HepG2 (cell line): ENCODE data around the gene ITK. TPM values are rescaled to one million over a fixed set of nuclear protein-coding genes. Genes with fewer than 3 reads are reported as not detected.

Experiments
- ATAC-seq: fragments of 200-7000 bp; cut with Tn5 transposase; 3 replicates; pipeline ENCODE4 v1.9.1; 2020; ENCODE audit warnings: mild to moderate bottlenecking, moderate library complexity
- BruUV-seq: library from RNA; stranded (reverse); fragments of 400-500 nt; replicated peaks from 2 replicates; lab custom pipeline; 2021; lab: Mats Ljungman, UMichigan
- CTCF ChIA-PET: fragments of 300-600 bp; formaldehyde crosslinking; extraction: SDS; loops from one replicate; lab custom pipeline; 2021; ENCODE audit warnings: low total read pairs, inconsistent platforms, low intra/inter-chr PET ratio; lab: Yijun Ruan, JAX
- POLR2A ChIA-PET: fragments of 350-600 bp; sonication (Branson Sonifier 250); formaldehyde crosslinking; loops from one replicate; lab custom pipeline; 2020; ENCODE audit warnings: antibody characterized with exemption, inconsistent platforms; lab: Yijun Ruan, JAX
- DNase-seq: peaks from one replicate; pipeline ENCODE4 v3.0.0-alpha.2; 2015; ENCODE audit warnings: low spot score
- FAIRE-seq: peaks from 3 replicates; lab custom pipeline; 2011; peaks lifted over from hg19 to GRCh38; lab: Jason Lieb, UNC
- H2AFZ ChIP-seq: one replicate; pipeline ENCODE4 v1.6.1; 2011; ENCODE audit warnings: low read length, inconsistent platforms
- H3K27ac ChIP-seq: fragments of 300-600 bp; 3 replicates; pipeline ENCODE4 v1.8.0; 2011; ENCODE audit warnings: mixed run types, mild to moderate bottlenecking, mixed read lengths, low read length, inconsistent platforms; ENCODE audit not compliant: insufficient read depth; ENCODE audit errors: extremely low read length
- H3K27me3 ChIP-seq, 2 experiments: fragments of 200-600 bp in 1 of 2; 2 replicates in 1 of 2; 3 replicates in 1 of 2; pipeline versions ENCODE4 v1.6.0 to v1.8.0; 2011; ENCODE audit warnings: low read length in 2 of 2, mild to moderate bottlenecking in 2 of 2, moderate library complexity in 2 of 2, inconsistent platforms in 1 of 2; ENCODE audit not compliant: insufficient read depth in 2 of 2, control insufficient read depth in 1 of 2
- H3K36me3 ChIP-seq, 2 experiments: fragments of 200-600 bp in 1 of 2; replicated peaks in 1 of 2; 2 replicates in 1 of 2; 3 replicates in 1 of 2; pipeline versions ENCODE4 v1.5.1 to v1.8.0; 2011; ENCODE audit warnings: low read length in 2 of 2, inconsistent platforms in 1 of 2; ENCODE audit not compliant: insufficient read depth in 2 of 2, control insufficient read depth in 1 of 2
- H3K4me1 ChIP-seq: 2 replicates; pipeline ENCODE4 v1.5.1; 2012; ENCODE audit warnings: low read length, inconsistent platforms; ENCODE audit not compliant: insufficient read depth
- H3K4me2 ChIP-seq: 2 replicates; pipeline ENCODE4 v1.6.0; 2011; ENCODE audit warnings: low read depth, low read length, inconsistent platforms
- H3K4me3 ChIP-seq, 3 experiments: fragments of 200-600 bp in 1 of 3; sonication (generic), shearing (Covaris generic) in 1 of 3; replicated peaks in 1 of 3; 2 replicates each; pipeline ENCODE4 v1.5.1; 2011 to 2016; ENCODE audit warnings: low read length in 3 of 3, inconsistent platforms in 2 of 3, low read depth in 2 of 3, mild to moderate bottlenecking in 2 of 3, control low read depth in 1 of 3, mixed read lengths in 1 of 3; ENCODE audit not compliant: insufficient read depth in 1 of 3
- H3K79me2 ChIP-seq: one replicate; pipeline ENCODE4 v1.6.1; 2011; ENCODE audit warnings: low read length, inconsistent platforms; ENCODE audit not compliant: insufficient read depth
- H3K9ac ChIP-seq: 2 replicates; pipeline ENCODE4 v1.6.0; 2011; ENCODE audit warnings: mild to moderate bottlenecking, low read depth, low read length, inconsistent platforms; ENCODE audit not compliant: insufficient read depth
- H3K9me3 ChIP-seq: 2 replicates; pipeline ENCODE4 v1.5.1; 2012; ENCODE audit warnings: mild to moderate bottlenecking, low read length
- H4K20me1 ChIP-seq: 2 replicates; pipeline ENCODE4 v1.6.0; 2011; ENCODE audit warnings: inconsistent platforms, mild to moderate bottlenecking, low read length, moderate library complexity; ENCODE audit not compliant: insufficient read depth
- AHDC1 ChIP-seq: sonication (generic); formaldehyde crosslinking; IDR thresholded peaks from 2 replicates; pipeline ENCODE4 v1.5.1; 2020; ENCODE audit warnings: mild to moderate bottlenecking, missing genetic modification reagents, borderline replicate concordance
- ARID5B ChIP-seq: IDR thresholded peaks from 2 replicates; pipeline ENCODE4 v1.4.0; 2020; ENCODE audit warnings: mild to moderate bottlenecking, missing genetic modification reagents
- CCAR2 ChIP-seq: fragments of 200-400 bp; formaldehyde crosslinking; optimal IDR thresholded peaks from 2 replicates; pipeline ENCODE3; 2018; ENCODE audit warnings: low read depth, mild to moderate bottlenecking, low read length, moderate library complexity
- ELF4 ChIP-seq: sonication (generic); formaldehyde crosslinking; IDR thresholded peaks from 2 replicates; pipeline ENCODE4 v1.5.0; 2020; ENCODE audit warnings: missing genetic modification reagents, mild to moderate bottlenecking, moderate library complexity, borderline replicate concordance
- POGZ ChIP-seq: sonication (generic); formaldehyde crosslinking; IDR thresholded peaks from 2 replicates; pipeline ENCODE4 v1.4.0; 2020; ENCODE audit warnings: mild to moderate bottlenecking, missing genetic modification reagents
- POLR2AphosphoS5 ChIP-seq: IDR thresholded peaks from 2 replicates; pipeline ENCODE4 v1.6.1; 2012; ENCODE audit warnings: low read depth, low read length
- PRMT3 ChIP-seq: sonication (generic); formaldehyde crosslinking; IDR thresholded peaks from 2 replicates; pipeline ENCODE4 v1.8.1; 2022; ENCODE audit warnings: low read depth, mild to moderate bottlenecking, moderate library complexity, missing genetic modification reagents, borderline replicate concordance
- SIN3B ChIP-seq: fragments of 150-350 bp; IDR thresholded peaks from 2 replicates; pipeline ENCODE4 v1.6.1; 2014; ENCODE audit warnings: low read length
- SRSF9 ChIP-seq: fragments of 200-400 bp; formaldehyde crosslinking; IDR thresholded peaks from 2 replicates; pipeline ENCODE4 v1.6.1; 2018; ENCODE audit warnings: borderline replicate concordance, mild to moderate bottlenecking, low read depth, low read length; ENCODE audit not compliant: insufficient read depth, poor library complexity, severe bottlenecking
- STAT5B ChIP-seq: sonication (generic); formaldehyde crosslinking; IDR thresholded peaks from 2 replicates; pipeline ENCODE4 v1.4.0; 2020; ENCODE audit warnings: missing genetic modification reagents
- UBTF ChIP-seq: sonication (generic); formaldehyde crosslinking; IDR thresholded peaks from 2 replicates; pipeline ENCODE4 v1.4.0; 2020; ENCODE audit warnings: mild to moderate bottlenecking, missing genetic modification reagents
- ZBTB7B ChIP-seq: sonication (generic); formaldehyde crosslinking; IDR thresholded peaks from 2 replicates; pipeline ENCODE4 v1.4.0; 2020; ENCODE audit warnings: missing genetic modification reagents
- WGBS: methylation state at CpG from one replicate; pipeline ENCODE4 v1.1.6; 2017; ENCODE audit warnings: low lambda C conversion rate; 5-methylcytosine and 5-hydroxymethylcytosine counted together
- in situ Hi-C: cut with HindIII; loops from 2 replicates; pipeline ENCODE4 v1.10.0; 2017; ENCODE audit warnings: low pct_unique_long_range_greater_than_20kb; ENCODE audit not compliant: extremely low pct_ligation_motif_present
- intact Hi-C: fragments of 100-400 bp; cut with micrococcal nuclease; formaldehyde crosslinking; loops from one replicate; pipeline ENCODE4 v1.10.0; 2022; ENCODE audit not compliant: unreplicated experiment
- polyA plus RNA-seq, 8 experiments: library from polyadenylated mRNA; depleted of rRNA in 3 of 8; stranded (reverse) in 7 of 8; unstranded in 1 of 8; fragments of >200 nt; fragmentation: Illumina TruSeq in 4 of 8; extraction: Trizol in 4 of 8; gene quantifications; 2 replicates each; pipeline versions ENCODE4 v1.2.1 to v1.2.3, GENCODE V29; 2011 to 2016; ENCODE audit warnings: low read depth in 4 of 8, missing spikeins in 1 of 8, mixed read lengths in 1 of 8; ENCODE audit not compliant: insufficient read depth in 1 of 8
- total RNA-seq, 5 experiments: library from RNA; depleted of rRNA; stranded (reverse); fragments of >200 nt; fragmentation: Illumina TruSeq; extraction: Trizol; gene quantifications; 2 replicates each; pipeline ENCODE4 v1.2.3, GENCODE V29; 2016; ENCODE audit warnings: low read depth in 1 of 5

Gene ITK
- total and polyA plus RNA-seq, 2 of the 13 experiments (the other 11 are each of a cell fraction or from before 2014, with no cell fraction given), result 0.01 TPM; not detected in 1

GRCh38 chr5:157222506-157223230, 42.0 kb downstream of the ITK start:
- DNase-seq, result no peak
- Histone ChIP-seq H3K27ac (no peak overlapping the region), H3K4me2 (no peak overlapping the region), H3K27me3 (no peaks in the 10 kb centered on the region), H3K79me2 (no peaks in the 10 kb centered on the region), H3K36me3 (no peaks in the 10 kb centered on the region), H3K4me1 (no peaks in the 10 kb centered on the region), H3K4me3 (no peak overlapping the region), H3K9ac (no peak overlapping the region), H4K20me1 (no peaks in the 10 kb centered on the region), H3K9me3 (no peaks in the 10 kb centered on the region), H2AFZ (no peak overlapping the region)
- no TSS peak for BruUV-seq
- WGBS, result 52% methylated on average over 10 of the region's 10 CpGs
- no peak for FAIRE-seq
- ChIA-PET POLR2A (no interaction called here), CTCF (no interaction called here)
- intact Hi-C loops (no loop called here), in situ Hi-C loops (no loop called here)
- no peak for ATAC-seq
- TF ChIP-seq ZBTB7B (CRISPR knock-in tag) (no peak), CCAR2 (no peak), UBTF (CRISPR knock-in tag) (no peak), STAT5B (CRISPR knock-in tag) (no peak), AHDC1 (CRISPR knock-in tag) (no peak), SRSF9 (no peak), POLR2AphosphoS5 (no peak), ELF4 (CRISPR knock-in tag) (no peak), PRMT3 (CRISPR knock-in tag) (no peak), POGZ (CRISPR knock-in tag) (no peak), SIN3B (no peak), ARID5B (CRISPR knock-in tag) (no peak)
